ENCODE measurements around the gene ELANE.
"Not testable (repeated sequence)": the region's sequence is repeated elsewhere in the genome, so short reads cannot be mapped to it uniquely, and the experiment has no call there.

The ELANE gene

GRCh38 chr19:890831-891230 lies 38.7 kb downstream of the ELANE start:
- Histone ChIP-seq H3K27ac (ENCODE audit: low read depth in 2 of 2, low read length in 2 of 2) (peak overlapping the region; percentile 9 to 20), H3K36me3 (ENCODE audit: control insufficient read depth in 2 of 2, insufficient read depth in 2 of 2, low read length in 2 of 2) (peaks cover 27 to 29% of the 10 kb centered on the region in 2 donors), H3K9me3 (ENCODE audit: control insufficient read depth in 2 of 2, low read length in 2 of 2) (no peaks in the 10 kb centered on the region), H3K27me3 (ENCODE audit: control insufficient read depth in 2 of 2, insufficient read depth in 2 of 2, low read length in 2 of 2) (no peaks in the 10 kb centered on the region), H3K4me1 (ENCODE audit: control insufficient read depth in 2 of 2, insufficient read depth in 2 of 2, low read length in 2 of 2) (peaks cover 8 to 14% of the 10 kb centered on the region in 2 donors), H3K9ac (ENCODE audit: low read depth in 1 of 2, low read length in 2 of 2) (peak overlapping the region in 1 of 2 donors; percentile 3), H3K4me3 (ENCODE audit: low read length in 2 of 2) (no peak overlapping the region)

- Histone ChIP-seq H3K4me3 (ENCODE audit: low read length in 2 of 2) (peak overlapping the region; percentile 72 to 82), H3K27ac (ENCODE audit: low read depth in 2 of 2, low read length in 2 of 2) (peak overlapping the region; percentile 92 to 95), H3K4me1 (ENCODE audit: control insufficient read depth in 2 of 2, insufficient read depth in 2 of 2, low read length in 2 of 2) (peaks cover 8 to 14% of the 10 kb centered on the region in 2 donors), H3K36me3 (ENCODE audit: control insufficient read depth in 2 of 2, insufficient read depth in 2 of 2, low read length in 2 of 2) (peaks cover 20 to 22% of the 10 kb centered on the region in 2 donors), H3K9ac (ENCODE audit: low read depth in 1 of 2, low read length in 2 of 2) (peak overlapping the region; percentile 68 to 80)
- not testable (repeated sequence) for H3K27me3 ChIP-seq (ENCODE audit: control insufficient read depth in 2 of 2, insufficient read depth in 2 of 2, low read length in 2 of 2); H3K9me3 ChIP-seq (ENCODE audit: control insufficient read depth in 2 of 2, low read length in 2 of 2)
Measured at GRCh38 chr19:891421-892200, 39.5 kb downstream of the ELANE start.

- Histone ChIP-seq H3K9me3 (ENCODE audit: control insufficient read depth in 2 of 2, low read length in 2 of 2) (no peaks in the 10 kb centered on the region), H3K4me3 (ENCODE audit: low read length in 2 of 2) (peak overlapping the region; percentile 72 to 82), H3K27me3 (ENCODE audit: control insufficient read depth in 2 of 2, insufficient read depth in 2 of 2, low read length in 2 of 2) (no peaks in the 10 kb centered on the region), H3K4me1 (ENCODE audit: control insufficient read depth in 2 of 2, insufficient read depth in 2 of 2, low read length in 2 of 2) (peaks cover 8 to 14% of the 10 kb centered on the region in 2 donors), H3K36me3 (ENCODE audit: control insufficient read depth in 2 of 2, insufficient read depth in 2 of 2, low read length in 2 of 2) (peaks cover 15 to 21% of the 10 kb centered on the region in 2 donors), H3K9ac (ENCODE audit: low read depth in 1 of 2, low read length in 2 of 2) (peak overlapping the region; percentile 68 to 80), H3K27ac (ENCODE audit: low read depth in 2 of 2, low read length in 2 of 2) (peak overlapping the region; percentile 92 to 95)
Measured at GRCh38 chr19:892243-892893, 40.3 kb downstream of the ELANE start.

- Histone ChIP-seq H3K27ac (ENCODE audit: low read depth in 2 of 2, low read length in 2 of 2) (peak within 1 kb of the TSS; percentile 92 to 95), H3K9ac (ENCODE audit: low read depth in 1 of 2, low read length in 2 of 2) (peak within 1 kb of the TSS; percentile 72 to 80), H3K9me3 (ENCODE audit: control insufficient read depth in 2 of 2, low read length in 2 of 2) (no peaks in the 10 kb centered on the region), H3K27me3 (ENCODE audit: control insufficient read depth in 2 of 2, insufficient read depth in 2 of 2, low read length in 2 of 2) (no peaks in the 10 kb centered on the region), H3K36me3 (ENCODE audit: control insufficient read depth in 2 of 2, insufficient read depth in 2 of 2, low read length in 2 of 2) (peaks cover 15 to 19% of the 10 kb centered on the region in 2 donors), H3K4me1 (ENCODE audit: control insufficient read depth in 2 of 2, insufficient read depth in 2 of 2, low read length in 2 of 2) (peaks cover 8 to 14% of the 10 kb centered on the region in 2 donors), H3K4me3 (ENCODE audit: low read length in 2 of 2) (peak within 1 kb of the TSS; percentile 72 to 82)
Measured at GRCh38 chr19:892894-893689, 41.0 kb downstream of the ELANE start, which contains the start of the genes MED16 and RNU6-9. Gene MED16 (minus strand): TSS chr19:893187. CDS start chr19:891131, 2,056 bp downstream. Gene RNU6-9 (plus strand): TSS chr19:893484.

DNA sequence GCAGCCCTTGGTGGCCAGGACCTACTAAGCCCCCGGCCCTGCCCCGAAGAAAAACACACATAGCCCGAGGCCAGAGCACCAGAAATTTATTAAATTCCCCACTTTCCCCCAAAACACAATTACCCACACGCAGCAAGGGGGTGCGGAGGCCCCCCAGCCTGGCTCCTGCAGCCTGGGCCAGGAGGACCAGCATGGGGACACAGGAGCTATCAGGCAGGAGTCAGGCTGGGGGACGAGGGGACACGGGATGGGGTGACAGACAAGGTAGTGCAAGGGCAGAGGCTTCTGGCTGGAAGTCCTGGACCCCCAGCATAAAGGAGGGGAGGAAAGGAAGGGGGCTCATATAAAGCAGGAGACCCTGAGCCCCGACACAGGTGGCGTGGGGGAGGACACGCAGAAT lies 44.3 kb downstream of the ELANE start:
- Histone ChIP-seq H3K9ac (ENCODE audit: low read depth in 1 of 2, low read length in 2 of 2) (no peak overlapping the region), H3K36me3 (ENCODE audit: control insufficient read depth in 2 of 2, insufficient read depth in 2 of 2, low read length in 2 of 2) (peaks cover 0 to 6% of the 10 kb centered on the region in 2 donors), H3K27ac (ENCODE audit: low read depth in 2 of 2, low read length in 2 of 2) (no peak overlapping the region), H3K4me3 (ENCODE audit: low read length in 2 of 2) (no peak overlapping the region), H3K27me3 (ENCODE audit: control insufficient read depth in 2 of 2, insufficient read depth in 2 of 2, low read length in 2 of 2) (no peaks in the 10 kb centered on the region), H3K4me1 (ENCODE audit: control insufficient read depth in 2 of 2, insufficient read depth in 2 of 2, low read length in 2 of 2) (peaks cover 5% of the 10 kb centered on the region in 2 donors), H3K9me3 (ENCODE audit: control insufficient read depth in 2 of 2, low read length in 2 of 2) (no peaks in the 10 kb centered on the region)

DNA sequence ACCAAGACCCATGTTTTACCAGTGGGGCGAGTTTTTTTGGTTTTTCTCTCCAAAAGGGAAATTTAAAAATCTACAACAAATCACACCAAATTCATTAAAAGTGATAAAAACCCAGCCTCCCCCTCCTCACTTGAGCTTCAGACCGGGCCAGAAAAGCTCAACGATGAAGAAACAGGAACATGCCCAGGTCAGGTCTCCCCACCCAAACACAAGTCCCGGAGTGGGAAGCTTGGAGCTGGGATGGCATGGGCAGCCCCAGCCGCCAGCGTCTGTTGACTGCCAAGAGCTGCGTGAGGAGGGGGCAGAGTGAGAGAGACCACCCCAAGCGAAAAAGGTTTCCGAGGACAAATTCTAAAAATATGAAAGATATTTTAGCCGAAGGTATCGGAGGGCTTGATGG lies 44.9 kb downstream of the ELANE start:
- Histone ChIP-seq H3K9me3 (ENCODE audit: control insufficient read depth in 2 of 2, low read length in 2 of 2) (no peaks in the 10 kb centered on the region), H3K9ac (ENCODE audit: low read depth in 1 of 2, low read length in 2 of 2) (no peak overlapping the region), H3K27ac (ENCODE audit: low read depth in 2 of 2, low read length in 2 of 2) (no peak overlapping the region), H3K4me3 (ENCODE audit: low read length in 2 of 2) (no peak overlapping the region), H3K27me3 (ENCODE audit: control insufficient read depth in 2 of 2, insufficient read depth in 2 of 2, low read length in 2 of 2) (no peaks in the 10 kb centered on the region), H3K36me3 (ENCODE audit: control insufficient read depth in 2 of 2, insufficient read depth in 2 of 2, low read length in 2 of 2) (peaks cover 0 to 9% of the 10 kb centered on the region in 2 donors), H3K4me1 (ENCODE audit: control insufficient read depth in 2 of 2, insufficient read depth in 2 of 2, low read length in 2 of 2) (peaks cover 2 to 3% of the 10 kb centered on the region in 2 donors)

- peaks cover 0 to 9% of the 10 kb centered on the region in 2 donors for H3K36me3 ChIP-seq (ENCODE audit: control insufficient read depth in 2 of 2, insufficient read depth in 2 of 2, low read length in 2 of 2)
- H3K27ac ChIP-seq (ENCODE audit: low read depth in 2 of 2, low read length in 2 of 2) = no peak overlapping the region
Measured at GRCh38 chr19:897442-898039, 45.4 kb downstream of the ELANE start.

DNA sequence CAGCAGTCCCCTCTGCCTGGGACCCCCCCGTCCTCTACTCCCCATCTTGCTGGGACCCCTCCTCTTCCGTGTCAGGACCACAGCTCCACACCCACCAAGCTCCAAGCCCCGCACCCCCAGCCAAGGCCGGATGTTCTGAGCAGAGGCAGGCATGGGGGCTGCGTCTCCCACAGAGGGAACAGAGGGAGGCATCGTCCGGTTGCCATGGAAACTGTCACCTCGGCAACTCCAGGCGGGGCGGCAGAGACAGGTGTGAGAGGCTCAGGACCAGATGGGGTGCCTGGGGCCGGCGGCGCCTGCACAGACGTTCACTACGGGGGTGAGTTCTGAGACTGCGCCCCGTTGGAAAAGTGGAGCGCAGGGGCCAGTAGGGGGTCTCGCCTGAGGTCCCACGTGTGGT lies 46.6 kb downstream of the ELANE start:
- Histone ChIP-seq H3K9ac (ENCODE audit: low read depth in 1 of 2, low read length in 2 of 2) (no peak overlapping the region), H3K36me3 (ENCODE audit: control insufficient read depth in 2 of 2, insufficient read depth in 2 of 2, low read length in 2 of 2) (peaks cover 0 to 9% of the 10 kb centered on the region in 2 donors), H3K27ac (ENCODE audit: low read depth in 2 of 2, low read length in 2 of 2) (no peak overlapping the region), H3K4me1 (ENCODE audit: control insufficient read depth in 2 of 2, insufficient read depth in 2 of 2, low read length in 2 of 2) (no peaks in the 10 kb centered on the region), H3K4me3 (ENCODE audit: low read length in 2 of 2) (no peak overlapping the region), H3K9me3 (ENCODE audit: control insufficient read depth in 2 of 2, low read length in 2 of 2) (no peaks in the 10 kb centered on the region), H3K27me3 (ENCODE audit: control insufficient read depth in 2 of 2, insufficient read depth in 2 of 2, low read length in 2 of 2) (no peaks in the 10 kb centered on the region)

More at GRCh38 chr19:897442-898039, 45.4 kb downstream of the ELANE start:
- H3K9me3 ChIP-seq (ENCODE audit: control insufficient read depth in 2 of 2, low read length in 2 of 2) = no peaks in the 10 kb centered on the region
- no peak overlapping the region for H3K4me3 ChIP-seq (ENCODE audit: low read length in 2 of 2)
- H3K27me3 ChIP-seq (ENCODE audit: control insufficient read depth in 2 of 2, insufficient read depth in 2 of 2, low read length in 2 of 2) = no peaks in the 10 kb centered on the region
- no peak overlapping the region for H3K9ac ChIP-seq (ENCODE audit: low read depth in 1 of 2, low read length in 2 of 2)
- H3K4me1 ChIP-seq (ENCODE audit: control insufficient read depth in 2 of 2, insufficient read depth in 2 of 2, low read length in 2 of 2) = no peaks in the 10 kb centered on the region

DNA sequence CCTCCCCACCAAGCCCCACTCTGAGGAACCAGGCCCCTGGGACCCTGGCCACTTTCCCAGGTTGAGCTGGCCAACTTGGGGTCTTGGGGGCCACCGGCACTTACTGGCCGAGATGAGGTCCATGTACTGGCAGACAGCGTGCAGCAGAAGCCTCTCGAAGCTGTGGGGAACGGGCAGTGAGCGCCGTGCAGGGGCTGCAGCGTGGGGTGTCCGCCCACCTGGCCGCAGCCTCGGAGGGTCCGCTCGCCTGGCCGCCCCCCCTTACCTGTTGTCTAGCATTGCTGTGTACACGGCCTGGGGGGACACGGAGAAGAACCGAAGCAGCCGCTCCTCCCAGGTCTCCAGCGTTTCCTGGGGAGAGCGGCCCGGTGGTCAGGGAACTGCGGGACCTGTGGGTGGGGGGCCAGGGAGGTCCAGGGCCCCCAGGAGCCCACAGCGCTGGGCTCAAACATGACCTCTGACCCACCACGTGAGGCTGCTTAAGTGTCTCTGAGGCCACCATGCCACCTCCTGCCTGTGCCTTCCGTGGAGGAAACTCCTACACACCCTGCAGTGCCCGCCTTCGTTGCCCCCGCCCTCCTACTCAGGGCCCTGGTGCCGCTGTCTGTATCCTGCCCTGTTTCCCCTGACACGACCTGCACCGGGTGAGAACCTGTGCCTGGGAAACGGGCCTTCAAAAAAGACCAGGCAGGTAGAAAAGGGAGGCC lies 47.4 kb downstream of the ELANE start:
- peaks cover 0 to 9% of the 10 kb centered on the region in 2 donors for H3K36me3 ChIP-seq (ENCODE audit: control insufficient read depth in 2 of 2, insufficient read depth in 2 of 2, low read length in 2 of 2)
- H3K4me1 ChIP-seq (ENCODE audit: control insufficient read depth in 2 of 2, insufficient read depth in 2 of 2, low read length in 2 of 2) = no peaks in the 10 kb centered on the region
- no peaks in the 10 kb centered on the region for H3K9me3 ChIP-seq (ENCODE audit: control insufficient read depth in 2 of 2, low read length in 2 of 2)
- H3K27ac ChIP-seq (ENCODE audit: low read depth in 2 of 2, low read length in 2 of 2) = no peak overlapping the region
- no peak overlapping the region for H3K4me3 ChIP-seq (ENCODE audit: low read length in 2 of 2)
- H3K27me3 ChIP-seq (ENCODE audit: control insufficient read depth in 2 of 2, insufficient read depth in 2 of 2, low read length in 2 of 2) = no peaks in the 10 kb centered on the region
- H3K9ac ChIP-seq (ENCODE audit: low read depth in 1 of 2, low read length in 2 of 2) = no peak overlapping the region

Data from mucosa of rectum (tissue), 2 donors.